BE2C (cell line): ENCODE data around the gene MIAT.

Experiments
- DNase-seq: peaks from one replicate; pipeline ENCODE4 v3.0.0-alpha.2; 2020
- H3K27me3 ChIP-seq: fragments of 250-450 bp; sonication (Bioruptor Pico); 2 replicates; pipeline ENCODE4 v1.5.1; 2020; ENCODE audit warnings: mild to moderate bottlenecking
- H3K36me3 ChIP-seq: fragments of 250-450 bp; sonication (Bioruptor Pico); 2 replicates; pipeline ENCODE4 v1.5.1; 2020; ENCODE audit warnings: mild to moderate bottlenecking
- H3K4me1 ChIP-seq: fragments of 250-450 bp; sonication (Bioruptor Pico); 2 replicates; pipeline ENCODE4 v1.5.1; 2020
- H3K4me3 ChIP-seq: 2 replicates; pipeline ENCODE4 v1.5.1; 2011; ENCODE audit warnings: low read depth, low read length
- H3K9me3 ChIP-seq: fragments of 250-450 bp; sonication (Bioruptor Pico); 2 replicates; pipeline ENCODE4 v1.5.1; 2020
- CTCF ChIP-seq: IDR thresholded peaks from 2 replicates; pipeline ENCODE4 v1.5.1; 2012; ENCODE audit warnings: mild to moderate bottlenecking, low read depth, low read length

The MIAT gene

GRCh38 chr22:26617271-26618199, 39.9 kb upstream of the MIAT start, which contains the start of gene CRYBB1:
TSS of gene CRYBB1 (minus strand) at chr22:26618027. CDS start at chr22:26616319, 1,708 bp downstream.
- H3K27me3 ChIP-seq: no peaks in the 10 kb centered on the region
- H3K4me1 ChIP-seq: peaks cover 19% of the 10 kb centered on the region
- no peak for DNase-seq
- no peaks in the 10 kb centered on the region for H3K36me3 ChIP-seq
- H3K4me3 ChIP-seq: no peak within 1 kb of the TSS
- TF ChIP-seq CTCF: no peak
- no peaks in the 10 kb centered on the region for H3K9me3 ChIP-seq

GRCh38 chr22:26618455-26618854, 38.9 kb upstream of the MIAT start:
- Histone ChIP-seq H3K4me1 (peaks cover 19% of the 10 kb centered on the region), H3K9me3 (no peaks in the 10 kb centered on the region), H3K36me3 (no peaks in the 10 kb centered on the region), H3K27me3 (no peaks in the 10 kb centered on the region), H3K4me3 (no peak overlapping the region)
- no peak for DNase-seq
- TF ChIP-seq CTCF: no peak

GRCh38 chr22:26619510-26619909, 37.9 kb upstream of the MIAT start:
- no peaks in the 10 kb centered on the region for H3K27me3 ChIP-seq
- H3K4me1 ChIP-seq: peaks cover 15% of the 10 kb centered on the region
- H3K36me3 ChIP-seq: no peaks in the 10 kb centered on the region
- no peak overlapping the region for H3K4me3 ChIP-seq
- DNase-seq: no peak
- H3K9me3 ChIP-seq: no peaks in the 10 kb centered on the region
- TF ChIP-seq CTCF: no peak

GRCh38 chr22:26620197-26620596, 37.2 kb upstream of the MIAT start:
- no peak for DNase-seq
- no peak for TF ChIP-seq CTCF
- Histone ChIP-seq H3K27me3 (no peaks in the 10 kb centered on the region), H3K36me3 (no peaks in the 10 kb centered on the region), H3K4me3 (no peak overlapping the region), H3K4me1 (peaks cover 15% of the 10 kb centered on the region), H3K9me3 (no peaks in the 10 kb centered on the region)

GRCh38 chr22:26621663-26622062, 35.7 kb upstream of the MIAT start, which contains the start of gene CRYBA4:
TSS of gene CRYBA4 (plus strand) at chr22:26621963. CDS start at chr22:26622597, 634 bp downstream.
- Histone ChIP-seq H3K4me1 (peaks cover 13% of the 10 kb centered on the region), H3K36me3 (no peaks in the 10 kb centered on the region), H3K27me3 (no peaks in the 10 kb centered on the region), H3K9me3 (no peaks in the 10 kb centered on the region), H3K4me3 (no peak within 1 kb of the TSS)
- no peak for TF ChIP-seq CTCF
- no peak for DNase-seq

- Histone ChIP-seq H3K4me3 (no peak overlapping the region), H3K27me3 (no peaks in the 10 kb centered on the region), H3K9me3 (peaks cover 3% of the 10 kb centered on the region; the same call in 1 of the 2 replicates), H3K4me1 (no peaks in the 10 kb centered on the region), H3K36me3 (no peaks in the 10 kb centered on the region)
- no peak for TF ChIP-seq CTCF
- no peak for DNase-seq
Measured at GRCh38 chr22:26623984-26624383, 33.4 kb upstream of the MIAT start.
